T-helper 22 cell (primary cell): ENCODE measurements around the gene CGNL1.

Experiments
- DNase-seq: peaks from one replicate; pipeline ENCODE4 v3.0.0-alpha.2; 2020; ENCODE audit warnings: low read depth

The CGNL1 gene

GRCh38 chr15:57375827-57376695, at the start of gene CGNL1:
TSS of gene CGNL1 (plus strand) at chr15:57376505. CDS start at chr15:57438000, 61,495 bp downstream.
- no peak for DNase-seq

- DNase-seq: no peak
Measured at GRCh38 chr15:57327985-57328471, 48.3 kb upstream of the CGNL1 start.

- DNase-seq: no peak
Measured at GRCh38 chr15:57328479-57328878, 47.8 kb upstream of the CGNL1 start.

GRCh38 chr15:57328897-57329296, 47.4 kb upstream of the CGNL1 start:
- DNase-seq: no peak

GRCh38 chr15:57329582-57330367, 46.5 kb upstream of the CGNL1 start:
- DNase-seq: no peak

GRCh38 chr15:57330619-57331340, 45.5 kb upstream of the CGNL1 start:
- DNase-seq: no peak

- DNase-seq: no peak
Measured at GRCh38 chr15:57332326-57332725, 44.0 kb upstream of the CGNL1 start.

GRCh38 chr15:57333487-57333886, 42.8 kb upstream of the CGNL1 start:
- DNase-seq: no peak

GRCh38 chr15:57334257-57334656, 42.0 kb upstream of the CGNL1 start:
- no peak for DNase-seq

GRCh38 chr15:57335293-57335715, 41.0 kb upstream of the CGNL1 start:
- DNase-seq: no peak

- no peak for DNase-seq
Measured at GRCh38 chr15:57335719-57336118, 40.6 kb upstream of the CGNL1 start.

- no peak for DNase-seq
Measured at GRCh38 chr15:57337868-57338411, 38.4 kb upstream of the CGNL1 start.

- DNase-seq: no peak
Measured at GRCh38 chr15:57339321-57339720, 37.0 kb upstream of the CGNL1 start.

GRCh38 chr15:57340682-57341259, 35.5 kb upstream of the CGNL1 start:
- DNase-seq: no peak

GRCh38 chr15:57343048-57343447, 33.3 kb upstream of the CGNL1 start:
- DNase-seq: no peak

- no peak for DNase-seq
Measured at GRCh38 chr15:57343498-57343897, 32.8 kb upstream of the CGNL1 start.

GRCh38 chr15:57344282-57344681, 32.0 kb upstream of the CGNL1 start:
- DNase-seq: no peak

- DNase-seq: no peak
Measured at GRCh38 chr15:57345584-57345983, 30.7 kb upstream of the CGNL1 start.

GRCh38 chr15:57348081-57348480, 28.2 kb upstream of the CGNL1 start:
- DNase-seq: no peak

- no peak for DNase-seq
Measured at GRCh38 chr15:57352535-57353316, 23.6 kb upstream of the CGNL1 start.

- no peak for DNase-seq
Measured at GRCh38 chr15:57353317-57353804, 22.9 kb upstream of the CGNL1 start.
